Common myeloid progenitor, CD34-positive (primary cell): ENCODE data around the gene DLX6.

Source experiments
- CTCF ChIA-PET: fragments of 350-600 bp; sonication (Branson Sonifier 250); formaldehyde crosslinking; loops from one replicate; lab custom pipeline; 2021; ENCODE audit warnings: antibody characterized with exemption; lab: Charles Lee
- POLR2A ChIA-PET: fragments of 350-600 bp; sonication (Branson Sonifier 250); formaldehyde crosslinking; loops from one replicate; lab custom pipeline; 2021; ENCODE audit warnings: antibody characterized with exemption; lab: Charles Lee
- DNase-seq, 3 donors: peaks; one replicate each; pipeline versions ENCODE4 v3.0.0 to v3.0.0-alpha.2; 2013
- H3K27ac ChIP-seq, 2 experiments: 1 replicate in 1 of 2; 2 replicates in 1 of 2; pipeline ENCODE4 v1.7.0; 2013; ENCODE audit warnings: inconsistent platforms in 2 of 2, low read length in 2 of 2, mild to moderate bottlenecking in 2 of 2, low read depth in 1 of 2, moderate library complexity in 1 of 2; ENCODE audit not compliant: severe bottlenecking in 2 of 2, insufficient read depth in 1 of 2, poor library complexity in 1 of 2
- H3K27me3 ChIP-seq, 5 experiments: replicated peaks in 2 of 5; 1 replicate in 3 of 5; 2 replicates in 2 of 5; pipeline versions ENCODE4 v1.6.1 to v1.7.0; 2013; ENCODE audit warnings: low read length in 4 of 5, mild to moderate bottlenecking in 2 of 5, moderate library complexity in 2 of 5, inconsistent platforms in 1 of 5; ENCODE audit not compliant: insufficient read depth in 5 of 5, control insufficient read depth in 4 of 5
- H3K36me3 ChIP-seq, 4 experiments: 1 replicate in 2 of 4; 2 replicates in 2 of 4; pipeline versions ENCODE4 v1.6.1 to v1.7.0; 2013; ENCODE audit warnings: low read length in 3 of 4, control low read depth in 1 of 4, mild to moderate bottlenecking in 1 of 4; ENCODE audit not compliant: control insufficient read depth in 4 of 4, insufficient read depth in 4 of 4
- H3K4me1 ChIP-seq, 4 experiments: 1 replicate in 3 of 4; 2 replicates in 1 of 4; pipeline versions ENCODE4 v1.6.1 to v1.7.1; 2013; ENCODE audit warnings: low read length in 3 of 4, mild to moderate bottlenecking in 3 of 4, control low read depth in 1 of 4, inconsistent platforms in 1 of 4, moderate library complexity in 1 of 4; ENCODE audit not compliant: control insufficient read depth in 4 of 4, insufficient read depth in 4 of 4; ENCODE audit errors: control extremely low read depth in 1 of 4
- H3K4me3 ChIP-seq, 7 experiments: 1 replicate in 4 of 7; 2 replicates in 3 of 7; pipeline versions ENCODE4 v1.5.1 to v1.7.0; 2013; ENCODE audit warnings: mild to moderate bottlenecking in 7 of 7, low read length in 6 of 7, moderate library complexity in 6 of 7, inconsistent platforms in 2 of 7, low read depth in 2 of 7, control low read depth in 1 of 7; ENCODE audit not compliant: insufficient read depth in 4 of 7, control insufficient read depth in 1 of 7; ENCODE audit errors: extremely low read depth in 1 of 7
- H3K9me3 ChIP-seq, 5 experiments: 1 replicate in 4 of 5; 2 replicates in 1 of 5; pipeline versions ENCODE4 v1.6.1 to v1.7.1; 2013; ENCODE audit warnings: low read length in 4 of 5, mild to moderate bottlenecking in 2 of 5, inconsistent platforms in 1 of 5, low read depth in 1 of 5, moderate library complexity in 1 of 5; ENCODE audit not compliant: control insufficient read depth in 4 of 5, insufficient read depth in 2 of 5; ENCODE audit errors: control extremely low read depth in 1 of 5
- WGBS: methylation state at CpG from one replicate; pipeline ENCODE4 v1.1.5; 2013; ENCODE audit not compliant: insufficient coverage; 5-methylcytosine and 5-hydroxymethylcytosine counted together

The DLX6 gene

DNA sequence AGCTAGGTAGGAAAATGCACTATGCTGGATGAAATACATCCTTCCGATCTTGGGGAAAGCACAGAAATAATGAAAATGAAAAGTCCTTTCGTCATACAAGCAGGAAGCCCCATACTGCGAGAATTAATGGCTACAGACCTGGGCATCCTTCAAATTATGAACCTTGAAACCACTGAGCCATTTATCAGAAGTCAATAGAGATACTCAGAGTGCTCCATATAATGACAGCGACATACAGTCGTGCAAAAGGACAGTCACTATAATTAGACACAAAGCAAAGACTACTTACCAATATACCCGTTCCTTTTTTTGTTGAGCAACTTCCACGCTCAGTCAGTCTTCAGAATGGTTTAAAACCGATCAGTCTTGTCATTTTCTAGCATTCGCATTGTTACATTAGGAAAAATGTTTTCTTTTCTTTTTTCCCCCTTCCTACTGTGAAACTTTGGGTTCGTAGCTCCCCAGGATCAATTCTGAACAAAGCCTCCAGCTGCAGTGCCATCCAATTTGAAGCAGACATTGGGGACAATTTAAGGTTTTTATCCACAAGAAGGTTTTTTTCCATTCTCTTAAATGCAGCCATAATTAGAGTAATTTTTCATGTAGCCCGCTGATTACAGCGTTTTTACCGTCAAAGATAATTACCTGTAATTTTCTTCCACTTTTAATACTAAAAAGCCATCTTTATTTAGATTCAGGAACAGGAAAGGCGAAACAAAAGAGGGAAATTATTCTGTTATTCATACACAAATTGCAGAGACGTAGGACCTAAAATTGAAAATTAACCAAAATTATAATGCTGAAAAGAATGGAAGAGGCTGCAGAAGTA, 6.4 kb downstream of the DLX6 start:
- Histone ChIP-seq H3K9me3 (peaks cover 0 to 5% (median 0%) of the 10 kb centered on the region in 5 experiments), H3K4me3 (no peak overlapping the region), H3K27ac (no peak overlapping the region), H3K27me3 (peaks cover 62 to 100% (median 87%) of the 10 kb centered on the region in 5 experiments), H3K36me3 (no peaks in the 10 kb centered on the region), H3K4me1 (peaks cover 0 to 12% (median 2%) of the 10 kb centered on the region in 4 experiments)
- WGBS: 16% methylated on average over 13 of the region's 15 CpGs
- POLR2A ChIA-PET: no interaction called here
- CTCF ChIA-PET: interaction anchor here (1.8 to 2.0 kb wide), 3 partner anchors 10 to 12 kb away, joined by 5 to 9 read pairs (median 6); partner anchors contain the start of gene DLX5
- peak in 1 of 3 donors; percentile 4 for DNase-seq

- H3K4me3 ChIP-seq: no peak overlapping the region
- CTCF ChIA-PET: interaction anchor here (1.1 to 2.0 kb wide), 4 partner anchors 9 to 12 kb away, joined by 4 to 9 read pairs (median 6); partner anchors contain the start of gene DLX5
These were observed 7.2 kb downstream of the DLX6 start for GRCh38 chr7:97012365-97013133.

DNA sequence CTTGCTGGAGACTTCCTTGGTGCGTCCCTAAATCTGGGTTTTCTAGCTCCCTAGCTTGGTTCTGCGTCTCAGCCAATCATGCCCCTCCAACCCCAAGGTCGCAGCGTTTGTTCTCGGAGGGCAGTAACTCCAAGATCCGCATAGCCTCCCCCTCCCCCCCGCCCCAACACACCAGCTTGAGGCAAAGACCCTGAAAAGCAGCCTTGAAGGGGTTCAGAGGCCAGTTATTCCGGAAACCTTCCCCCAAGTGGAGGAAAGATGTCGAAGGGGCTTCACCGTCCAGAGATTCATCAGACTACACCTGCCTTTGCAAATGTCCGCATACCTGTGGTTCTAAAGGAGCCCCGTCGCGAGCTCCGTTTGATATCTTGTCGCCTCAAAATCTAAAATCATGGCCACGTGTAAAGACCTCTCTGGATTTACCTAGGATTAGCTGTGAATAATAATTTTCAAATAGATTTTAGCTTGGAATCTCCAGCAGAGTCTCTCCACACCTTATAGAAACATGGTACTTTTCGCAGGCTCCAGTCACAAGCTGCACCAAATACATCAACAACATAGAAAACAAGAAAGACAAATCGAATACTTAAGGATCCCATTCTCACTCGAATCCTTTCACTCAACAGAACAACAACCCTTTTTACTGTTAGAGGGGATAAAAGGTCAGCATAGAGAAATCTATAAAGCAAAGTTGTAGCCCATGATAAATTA, 7.9 kb downstream of the DLX6 start:
- Histone ChIP-seq H3K9me3 (peaks cover 0 to 5% (median 0%) of the 10 kb centered on the region in 5 experiments), H3K27me3 (peaks cover 57 to 100% (median 88%) of the 10 kb centered on the region in 5 experiments), H3K4me1 (peaks cover 0 to 8% (median 2%) of the 10 kb centered on the region in 4 experiments), H3K4me3 (no peak overlapping the region), H3K36me3 (no peaks in the 10 kb centered on the region), H3K27ac (no peak overlapping the region)
- DNase-seq: peak in 1 of 3 donors; percentile 2
- WGBS: 15% methylated on average over 10 of the region's 20 CpGs
- POLR2A ChIA-PET: no interaction called here
- CTCF ChIA-PET: interaction anchor here (1.1 to 2.0 kb wide), 4 partner anchors 9 to 13 kb away, joined by 4 to 9 read pairs (median 6); partner anchors contain the start of gene DLX5

More at GRCh38 chr7:97012365-97013133, 7.2 kb downstream of the DLX6 start:
- Histone ChIP-seq H3K9me3 (peaks cover 0 to 5% (median 0%) of the 10 kb centered on the region in 5 experiments), H3K36me3 (no peaks in the 10 kb centered on the region), H3K27ac (no peak overlapping the region), H3K4me1 (peaks cover 0 to 8% (median 2%) of the 10 kb centered on the region in 4 experiments), H3K27me3 (peaks cover 62 to 100% (median 88%) of the 10 kb centered on the region in 5 experiments)
- peak in 1 of 3 donors; percentile 5 for DNase-seq
- WGBS: 9% methylated on average over 13 of the region's 21 CpGs
- POLR2A ChIA-PET: no interaction called here

DNA sequence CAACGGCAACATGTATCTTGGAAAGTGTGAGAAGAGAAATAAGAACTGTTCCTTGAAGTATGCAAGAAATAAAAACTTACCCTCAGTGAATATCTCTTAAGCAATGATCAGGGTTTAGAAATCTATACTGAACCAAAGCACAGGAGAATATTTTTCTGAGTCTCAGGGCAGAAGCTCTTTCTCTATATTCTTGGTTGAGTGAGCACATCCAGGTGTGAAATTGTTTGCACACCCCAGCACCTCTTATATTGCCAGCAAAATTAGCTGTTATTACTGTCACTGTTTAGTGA, 8.4 kb downstream of the DLX6 start:
- ChIA-PET POLR2A (no interaction called here), CTCF (interaction anchor here (1.8 kb wide), 1 partner anchor 8 kb away, joined by 5 read pairs; no protein-coding TSS in a partner anchor)
- WGBS: no CpG with 5 or more reads among the region's 1 CpG
- peaks cover 0 to 5% (median 0%) of the 10 kb centered on the region in 5 experiments for H3K9me3 ChIP-seq
- H3K36me3 ChIP-seq: no peaks in the 10 kb centered on the region
- peaks cover 52 to 99% (median 86%) of the 10 kb centered on the region in 5 experiments for H3K27me3 ChIP-seq
- H3K27ac ChIP-seq: no peak overlapping the region
- H3K4me1 ChIP-seq: peaks cover 0 to 8% (median 2%) of the 10 kb centered on the region in 4 experiments
- peak in 1 of 3 donors; percentile 1 for DNase-seq
- H3K4me3 ChIP-seq: no peak overlapping the region

DNA sequence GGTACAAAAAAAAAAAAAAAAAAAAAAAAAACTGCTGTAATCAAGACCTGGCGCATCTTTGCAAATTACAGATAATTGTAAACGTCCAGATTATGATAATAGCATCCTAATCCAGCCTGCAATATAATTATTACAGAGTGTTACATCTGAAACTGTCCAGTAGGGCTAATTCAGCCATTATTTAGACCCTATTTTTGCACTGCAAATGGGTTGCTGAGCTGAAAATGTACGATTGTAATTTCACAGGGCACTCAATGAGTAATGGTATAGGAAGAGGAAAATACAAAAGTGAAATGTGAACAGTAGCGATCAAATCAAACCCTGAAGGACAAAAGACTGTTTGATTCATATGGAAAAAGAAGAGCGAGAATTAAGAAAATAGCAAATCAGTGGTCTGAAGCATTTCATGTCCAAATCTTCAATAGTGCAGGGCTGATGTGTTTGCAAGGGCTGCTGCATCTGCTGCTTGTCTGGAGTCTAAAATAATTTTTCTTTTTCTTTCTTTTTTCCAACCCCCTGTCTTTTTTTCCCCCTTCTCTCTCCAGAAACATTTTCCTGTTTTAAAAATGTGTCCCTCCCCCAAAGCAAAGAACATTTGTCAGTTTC, 8.9 kb downstream of the DLX6 start:
- Histone ChIP-seq H3K27ac (no peak overlapping the region), H3K4me3 (no peak overlapping the region), H3K4me1 (peaks cover 0 to 8% (median 2%) of the 10 kb centered on the region in 4 experiments), H3K36me3 (no peaks in the 10 kb centered on the region), H3K9me3 (peaks cover 0 to 5% (median 0%) of the 10 kb centered on the region in 5 experiments), H3K27me3 (peaks cover 48 to 99% (median 86%) of the 10 kb centered on the region in 5 experiments)
- ChIA-PET CTCF (interaction anchor here (0.8 to 2.1 kb wide), 3 partner anchors 13 to 418 kb away, joined by 3 to 7 read pairs (median 3); no protein-coding TSS in a partner anchor), POLR2A (no interaction called here)
- DNase-seq: peak in 1 of 3 donors; percentile 6
- 14% methylated on average over 3 of the region's 5 CpGs for WGBS

- H3K9me3 ChIP-seq: peaks cover 0 to 2% (median 0%) of the 10 kb centered on the region in 5 experiments
- peaks cover 43 to 99% (median 83%) of the 10 kb centered on the region in 5 experiments for H3K27me3 ChIP-seq
- POLR2A ChIA-PET: no interaction called here
- CTCF ChIA-PET: interaction anchor here (0.8 to 2.1 kb wide), 4 partner anchors 12 to 1099 kb away, joined by 3 to 7 read pairs (median 4); no protein-coding TSS in a partner anchor
- H3K27ac ChIP-seq: no peak overlapping the region
- H3K4me3 ChIP-seq: no peak overlapping the region
- 50% methylated on average over 1 of the region's 3 CpGs for WGBS
- H3K4me1 ChIP-seq: peaks cover 0 to 8% (median 2%) of the 10 kb centered on the region in 4 experiments
- H3K36me3 ChIP-seq: no peaks in the 10 kb centered on the region
- no peak for DNase-seq
These were observed 9.9 kb downstream of the DLX6 start for GRCh38 chr7:97015279-97015678.
